Mesenchymal stem cell (in vitro differentiated cells and primary cell): Measurements from ENCODE around the gene FOXQ1.

Experiments used
- DNase-seq: peaks from one replicate; pipeline ENCODE4 v3.0.0-alpha.2; 2013
- H2AFZ ChIP-seq: one replicate; pipeline ENCODE4 v1.6.1; 2013; ENCODE audit warnings: low read depth, mild to moderate bottlenecking, control low read depth, inconsistent platforms, low read length, moderate library complexity
- H2AK5ac ChIP-seq: 2 replicates; pipeline ENCODE4 v1.6.1; 2013; ENCODE audit warnings: low read length, moderate library complexity, mild to moderate bottlenecking, inconsistent platforms; ENCODE audit not compliant: severe bottlenecking
- H2BK120ac ChIP-seq: one replicate; pipeline ENCODE4 v1.6.1; 2013; ENCODE audit warnings: low read depth, mild to moderate bottlenecking, inconsistent platforms, low read length, moderate library complexity
- H2BK12ac ChIP-seq, 2 experiments: one replicate each; pipeline ENCODE4 v1.6.1; 2013; ENCODE audit warnings: inconsistent platforms in 2 of 2, low read length in 2 of 2, mild to moderate bottlenecking in 2 of 2, moderate library complexity in 2 of 2, control low read depth in 1 of 2
- H2BK15ac ChIP-seq: one replicate; pipeline ENCODE4 v1.6.1; 2013; ENCODE audit warnings: mild to moderate bottlenecking, low read depth, inconsistent platforms; ENCODE audit not compliant: poor library complexity, severe bottlenecking
- H2BK5ac ChIP-seq: 2 replicates; pipeline ENCODE4 v1.6.1; 2013; ENCODE audit warnings: low read depth, mild to moderate bottlenecking, low read length, control low read depth, inconsistent platforms; ENCODE audit not compliant: poor library complexity, severe bottlenecking
- H3K14ac ChIP-seq, 2 experiments: one replicate each; pipeline ENCODE4 v1.6.1; 2013; ENCODE audit warnings: inconsistent platforms in 2 of 2, low read length in 2 of 2, control low read depth in 1 of 2, mild to moderate bottlenecking in 1 of 2, moderate library complexity in 1 of 2
- H3K18ac ChIP-seq, 2 experiments: one replicate each; pipeline ENCODE4 v1.6.1; 2013; ENCODE audit warnings: inconsistent platforms in 2 of 2, low read length in 2 of 2, control low read depth in 1 of 2, low read depth in 1 of 2, mild to moderate bottlenecking in 1 of 2
- H3K23ac ChIP-seq, 2 experiments: one replicate each; pipeline ENCODE4 v1.6.1; 2013; ENCODE audit warnings: inconsistent platforms in 2 of 2, low read length in 2 of 2, mild to moderate bottlenecking in 2 of 2, moderate library complexity in 2 of 2, control low read depth in 1 of 2
- H3K27ac ChIP-seq: 2 replicates; pipeline ENCODE4 v1.5.1; 2013; ENCODE audit warnings: mild to moderate bottlenecking, moderate library complexity, low read length, control low read depth, inconsistent platforms; ENCODE audit not compliant: poor library complexity, severe bottlenecking
- H3K27me3 ChIP-seq, 2 experiments: 2 replicates each; pipeline versions ENCODE4 v1.6.1 to v1.7.0; 2013; ENCODE audit warnings: low read length in 2 of 2, mild to moderate bottlenecking in 2 of 2, moderate library complexity in 2 of 2, control low read depth in 1 of 2, inconsistent platforms in 1 of 2; ENCODE audit not compliant: control insufficient read depth in 1 of 2, insufficient read depth in 1 of 2
- H3K36me3 ChIP-seq, 2 experiments: 2 replicates each; pipeline versions ENCODE4 v1.6.1 to v1.7.0; 2013; ENCODE audit warnings: low read length in 2 of 2, control low read depth in 1 of 2, inconsistent platforms in 1 of 2, low read depth in 1 of 2, mild to moderate bottlenecking in 1 of 2; ENCODE audit not compliant: insufficient read depth in 2 of 2, control insufficient read depth in 1 of 2
- H3K4ac ChIP-seq, 2 experiments: one replicate each; pipeline ENCODE4 v1.6.1; 2013; ENCODE audit warnings: inconsistent platforms in 2 of 2, low read length in 2 of 2, mild to moderate bottlenecking in 2 of 2, moderate library complexity in 2 of 2, control low read depth in 1 of 2, low read depth in 1 of 2
- H3K4me1 ChIP-seq: 2 replicates; pipeline ENCODE4 v1.6.1; 2013; ENCODE audit warnings: low read depth, low read length, control low read depth; ENCODE audit not compliant: control insufficient read depth, insufficient read depth
- H3K4me2 ChIP-seq: 2 replicates; pipeline ENCODE4 v1.6.1; 2013; ENCODE audit warnings: low read length, mild to moderate bottlenecking, inconsistent platforms; ENCODE audit not compliant: poor library complexity, severe bottlenecking
- H3K4me3 ChIP-seq, 2 experiments: 2 replicates each; pipeline versions ENCODE4 v1.5.1 to v1.7.0; 2013; ENCODE audit warnings: low read length in 2 of 2, mild to moderate bottlenecking in 2 of 2, control low read depth in 1 of 2, low read depth in 1 of 2; ENCODE audit not compliant: insufficient read depth in 1 of 2
- H3K79me1 ChIP-seq: replicated peaks from 2 replicates; pipeline ENCODE4 v1.6.1; 2013; ENCODE audit warnings: mild to moderate bottlenecking, control low read depth, low read length, inconsistent platforms; ENCODE audit not compliant: poor library complexity, severe bottlenecking
- H3K9ac ChIP-seq: 2 replicates; pipeline ENCODE4 v1.7.0; 2013; ENCODE audit warnings: mild to moderate bottlenecking, low read length, moderate library complexity
- H3K9me3 ChIP-seq: 2 replicates; pipeline ENCODE4 v1.7.0; 2013; ENCODE audit warnings: mild to moderate bottlenecking, low read length; ENCODE audit not compliant: control insufficient read depth
- H4K8ac ChIP-seq: one replicate; pipeline ENCODE4 v1.6.1; 2013; ENCODE audit warnings: inconsistent platforms, mild to moderate bottlenecking, low read length, moderate library complexity
- H4K91ac ChIP-seq: one replicate; pipeline ENCODE4 v1.6.1; 2013; ENCODE audit warnings: mild to moderate bottlenecking, low read length, inconsistent platforms
- WGBS: methylation state at CpG from one replicate; pipeline ENCODE4 v1.1.7; 2013; ENCODE audit warnings: mixed read lengths; 5-methylcytosine and 5-hydroxymethylcytosine counted together

FOXQ1 gene

DNA sequence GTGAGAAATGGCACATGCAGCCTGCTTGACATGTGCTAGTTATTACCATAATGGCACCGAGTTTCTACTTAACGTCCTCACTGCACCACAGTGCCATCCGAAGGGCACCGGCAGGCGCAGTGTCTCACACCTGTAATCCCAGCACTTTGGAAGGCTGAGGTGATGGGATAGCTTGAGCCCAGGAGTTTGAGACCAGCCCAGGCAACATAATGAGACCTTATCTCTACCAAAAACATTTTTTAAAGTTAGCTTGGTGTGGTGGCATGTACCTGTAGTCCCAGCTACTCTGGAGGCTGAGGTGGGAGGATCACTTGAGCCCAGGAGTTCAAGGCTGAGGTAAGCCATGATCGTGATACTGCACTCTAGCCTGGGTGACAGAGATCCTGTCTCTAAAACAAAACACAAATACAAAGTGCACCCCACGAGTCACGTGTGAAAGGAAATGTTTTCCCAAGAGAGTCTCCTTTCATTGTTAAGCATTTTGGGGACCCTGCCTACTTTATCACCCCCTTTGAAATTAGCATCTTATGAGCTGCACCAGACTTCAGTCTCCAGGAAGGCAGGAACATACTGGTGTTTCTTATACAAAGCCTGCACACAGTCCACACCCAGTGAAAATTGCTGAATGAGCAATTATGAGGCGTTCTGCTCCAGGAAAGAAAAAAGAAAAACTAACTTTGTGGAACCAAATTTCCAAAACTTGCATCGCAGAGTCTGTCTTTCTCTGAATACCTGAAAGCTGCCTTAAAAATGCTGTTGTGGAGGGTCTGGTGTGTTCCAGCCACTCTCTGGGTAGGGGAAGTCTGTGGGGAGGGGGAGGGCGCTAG is 47.1 kb upstream of the FOXQ1 start:
- no peaks in the 10 kb centered on the region for H3K36me3 ChIP-seq
- no peaks in the 10 kb centered on the region for H3K79me1 ChIP-seq
- H2AK5ac ChIP-seq, result no peak overlapping the region
- H3K4me2 ChIP-seq, result no peak overlapping the region
- H3K27me3 ChIP-seq, result peaks cover 0 to 3% of the 10 kb centered on the region in 2 experiments
- no peak overlapping the region for H2BK120ac ChIP-seq
- H2BK12ac ChIP-seq, result no peak overlapping the region
- H3K23ac ChIP-seq, result no peak overlapping the region
- DNase-seq, result no peak
- no peaks in the 10 kb centered on the region for H3K4me1 ChIP-seq
- H4K91ac ChIP-seq, result no peak overlapping the region
- no peak overlapping the region for H2BK15ac ChIP-seq
- H3K9me3 ChIP-seq, result no peaks in the 10 kb centered on the region
- no peak overlapping the region for H3K27ac ChIP-seq
- H3K9ac ChIP-seq, result no peak overlapping the region
- no peak overlapping the region for H3K4me3 ChIP-seq
- WGBS, result 80% methylated on average over 10 of the region's 11 CpGs
- H2AFZ ChIP-seq, result no peak overlapping the region
- no peak overlapping the region for H3K18ac ChIP-seq
- H4K8ac ChIP-seq, result no peak overlapping the region
- H3K4ac ChIP-seq, result no peak overlapping the region
- no peak overlapping the region for H3K14ac ChIP-seq
- H2BK5ac ChIP-seq, result no peak overlapping the region

DNA sequence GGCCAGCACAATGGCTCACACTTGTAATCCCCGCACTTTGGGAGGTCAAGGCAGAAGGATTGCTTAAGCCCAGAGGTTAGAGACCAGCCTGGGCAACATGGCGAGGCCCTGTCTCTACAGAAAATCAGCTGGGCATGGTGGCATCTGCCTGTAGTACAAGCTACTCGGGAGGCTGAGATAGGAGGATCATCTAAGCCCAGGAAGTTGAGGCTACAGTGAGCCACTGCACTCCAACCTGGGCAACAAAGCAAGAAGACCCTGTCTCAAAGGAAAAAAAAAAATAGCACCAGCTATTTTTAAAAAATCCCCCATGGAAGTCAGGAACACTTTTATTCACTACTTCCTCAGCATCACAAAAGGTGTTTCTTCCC is 45.2 kb upstream of the FOXQ1 start:
- Histone ChIP-seq H3K4me3 (no peak overlapping the region), H2BK12ac (no peak overlapping the region), H3K9me3 (no peaks in the 10 kb centered on the region), H3K14ac (no peak overlapping the region), H3K18ac (no peak overlapping the region), H3K9ac (no peak overlapping the region), H3K4ac (no peak overlapping the region), H2AFZ (no peak overlapping the region), H4K91ac (no peak overlapping the region), H3K23ac (no peak overlapping the region), H2BK15ac (no peak overlapping the region), H4K8ac (no peak overlapping the region), H3K36me3 (no peaks in the 10 kb centered on the region), H2BK5ac (no peak overlapping the region), H3K4me1 (no peaks in the 10 kb centered on the region), H3K4me2 (no peak overlapping the region), H3K27ac (no peak overlapping the region), H2AK5ac (no peak overlapping the region), H3K27me3 (peaks cover 0 to 3% of the 10 kb centered on the region in 2 experiments), H2BK120ac (no peak overlapping the region), H3K79me1 (no peaks in the 10 kb centered on the region)
- WGBS, result 74% methylated on average over 3 of the region's 3 CpGs
- no peak for DNase-seq

DNA sequence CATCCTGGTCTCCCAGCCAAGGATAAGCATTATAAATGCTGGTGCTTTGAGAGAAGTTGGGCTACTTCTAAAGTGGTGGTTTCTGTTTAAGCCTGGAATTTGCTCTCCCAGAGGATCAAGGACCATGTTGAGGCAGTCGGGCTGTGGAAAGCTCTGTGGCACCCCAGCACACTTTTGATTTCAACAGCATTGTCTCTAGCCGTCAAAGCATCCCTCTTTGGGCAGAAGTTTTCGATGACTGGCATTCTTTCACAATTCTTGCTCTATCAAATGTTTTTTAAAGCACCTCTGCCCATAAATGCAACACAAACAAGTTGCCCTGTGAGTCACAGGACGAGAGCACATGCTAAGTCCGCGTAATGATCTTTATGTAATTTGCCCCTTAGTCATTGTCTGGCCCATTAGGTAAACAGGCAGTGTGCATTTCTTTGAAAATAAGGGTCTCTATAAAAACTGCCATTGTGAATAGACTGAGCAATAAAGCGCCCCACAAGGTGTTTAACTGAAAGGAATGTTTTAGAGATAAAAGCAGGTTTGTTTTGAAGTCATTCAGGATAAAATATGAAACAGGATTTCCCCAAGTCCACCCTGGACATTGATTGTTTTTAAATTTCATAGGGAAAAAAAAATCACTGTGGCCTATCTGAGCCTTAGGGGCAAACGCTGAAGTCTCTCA is 44.7 kb upstream of the FOXQ1 start:
- Histone ChIP-seq H3K4me1 (no peaks in the 10 kb centered on the region), H3K36me3 (no peaks in the 10 kb centered on the region), H3K4ac (no peak overlapping the region), H3K9ac (no peak overlapping the region), H2BK15ac (no peak overlapping the region), H4K91ac (no peak overlapping the region), H3K23ac (no peak overlapping the region), H3K4me3 (no peak overlapping the region), H3K27me3 (no peaks in the 10 kb centered on the region), H2BK120ac (no peak overlapping the region), H3K14ac (no peak overlapping the region), H3K79me1 (no peaks in the 10 kb centered on the region), H4K8ac (no peak overlapping the region), H2AFZ (no peak overlapping the region), H2BK12ac (no peak overlapping the region), H2AK5ac (no peak overlapping the region), H2BK5ac (no peak overlapping the region), H3K27ac (no peak overlapping the region), H3K4me2 (no peak overlapping the region), H3K18ac (no peak overlapping the region), H3K9me3 (no peaks in the 10 kb centered on the region)
- 69% methylated on average over 8 of the region's 8 CpGs for WGBS
- DNase-seq, result peak; percentile 5
